IPS-20b (cell line): ENCODE results near the gene LAPTM5.
"Not testable (repeated sequence)": the region's sequence is repeated elsewhere in the genome, so short reads cannot be mapped to it uniquely, and the experiment has no call there.

Source experiments
- H3K27ac ChIP-seq: one replicate; pipeline ENCODE4 v1.5.1; 2013; ENCODE audit warnings: low read length
- H3K27me3 ChIP-seq: 2 replicates; pipeline ENCODE4 v1.6.1; 2013; ENCODE audit warnings: mild to moderate bottlenecking, low read length, inconsistent platforms; ENCODE audit not compliant: insufficient read depth
- H3K36me3 ChIP-seq: 2 replicates; pipeline ENCODE4 v1.6.1; 2013; ENCODE audit warnings: low read depth, mild to moderate bottlenecking, inconsistent platforms, low read length, moderate library complexity; ENCODE audit not compliant: insufficient read depth
- H3K4me1 ChIP-seq: 2 replicates; pipeline ENCODE4 v1.6.1; 2013; ENCODE audit warnings: mild to moderate bottlenecking, control low read depth, inconsistent platforms, low read length, moderate library complexity; ENCODE audit not compliant: insufficient read depth
- H3K4me3 ChIP-seq: 2 replicates; pipeline ENCODE4 v1.5.1; 2013; ENCODE audit warnings: mild to moderate bottlenecking, low read length, inconsistent platforms
- H3K9ac ChIP-seq: 2 replicates; pipeline ENCODE4 v1.6.1; 2013; ENCODE audit warnings: low read depth, mild to moderate bottlenecking, inconsistent platforms, low read length, moderate library complexity
- H3K9me3 ChIP-seq: 2 replicates; pipeline ENCODE4 v1.6.1; 2013; ENCODE audit warnings: mild to moderate bottlenecking, low read depth, low read length, inconsistent platforms; ENCODE audit not compliant: insufficient read depth

LAPTM5 gene

DNA sequence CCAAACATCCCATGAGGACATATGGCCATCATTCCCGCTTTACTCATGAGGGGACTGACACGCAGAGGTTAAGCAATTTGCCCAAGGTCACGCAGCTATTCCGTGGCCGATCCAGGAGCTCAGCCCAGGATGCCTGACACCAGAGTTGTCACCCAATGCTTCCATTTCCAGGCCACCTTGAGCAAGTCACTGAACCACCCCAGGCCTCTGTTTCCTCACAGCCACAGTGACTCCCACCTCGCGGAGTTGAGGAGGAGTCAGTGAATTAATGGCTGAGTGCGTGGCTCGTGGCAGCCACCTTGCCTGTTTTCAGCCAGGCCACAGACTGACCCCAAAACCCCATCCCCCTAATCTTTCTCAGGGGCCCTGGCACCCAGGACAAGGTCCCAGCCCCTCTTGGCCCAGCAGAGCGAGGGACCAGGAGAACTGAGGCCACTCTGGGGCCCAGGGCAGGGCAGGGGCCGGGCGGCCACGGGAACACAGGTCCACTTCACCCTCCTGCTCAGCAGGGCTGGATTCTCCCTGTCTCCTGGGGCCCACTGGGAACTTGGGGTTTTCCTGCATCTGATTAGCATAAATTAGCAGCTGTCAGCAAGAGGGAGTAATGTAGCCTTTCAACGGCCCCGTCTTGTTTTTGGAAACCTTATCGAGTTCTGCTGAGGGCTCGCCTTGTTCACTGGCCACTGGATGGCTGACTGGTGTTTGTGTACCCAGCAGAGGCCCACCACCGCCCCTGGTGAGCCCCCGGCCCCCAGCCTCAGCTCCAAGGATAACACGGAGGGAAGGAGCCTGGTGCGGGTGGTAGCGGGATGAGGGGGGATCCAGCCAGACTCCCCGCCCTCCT is 19.7 kb upstream of the LAPTM5 start:
- H3K27me3 ChIP-seq, result no peaks in the 10 kb centered on the region; the same call in 1 of the 2 replicates
- no peak overlapping the region for H3K9ac ChIP-seq
- no peak overlapping the region for H3K27ac ChIP-seq
- H3K4me3 ChIP-seq, result no peak overlapping the region
- no peaks in the 10 kb centered on the region for H3K9me3 ChIP-seq
- H3K36me3 ChIP-seq, result no peaks in the 10 kb centered on the region
- no peaks in the 10 kb centered on the region for H3K4me1 ChIP-seq

DNA sequence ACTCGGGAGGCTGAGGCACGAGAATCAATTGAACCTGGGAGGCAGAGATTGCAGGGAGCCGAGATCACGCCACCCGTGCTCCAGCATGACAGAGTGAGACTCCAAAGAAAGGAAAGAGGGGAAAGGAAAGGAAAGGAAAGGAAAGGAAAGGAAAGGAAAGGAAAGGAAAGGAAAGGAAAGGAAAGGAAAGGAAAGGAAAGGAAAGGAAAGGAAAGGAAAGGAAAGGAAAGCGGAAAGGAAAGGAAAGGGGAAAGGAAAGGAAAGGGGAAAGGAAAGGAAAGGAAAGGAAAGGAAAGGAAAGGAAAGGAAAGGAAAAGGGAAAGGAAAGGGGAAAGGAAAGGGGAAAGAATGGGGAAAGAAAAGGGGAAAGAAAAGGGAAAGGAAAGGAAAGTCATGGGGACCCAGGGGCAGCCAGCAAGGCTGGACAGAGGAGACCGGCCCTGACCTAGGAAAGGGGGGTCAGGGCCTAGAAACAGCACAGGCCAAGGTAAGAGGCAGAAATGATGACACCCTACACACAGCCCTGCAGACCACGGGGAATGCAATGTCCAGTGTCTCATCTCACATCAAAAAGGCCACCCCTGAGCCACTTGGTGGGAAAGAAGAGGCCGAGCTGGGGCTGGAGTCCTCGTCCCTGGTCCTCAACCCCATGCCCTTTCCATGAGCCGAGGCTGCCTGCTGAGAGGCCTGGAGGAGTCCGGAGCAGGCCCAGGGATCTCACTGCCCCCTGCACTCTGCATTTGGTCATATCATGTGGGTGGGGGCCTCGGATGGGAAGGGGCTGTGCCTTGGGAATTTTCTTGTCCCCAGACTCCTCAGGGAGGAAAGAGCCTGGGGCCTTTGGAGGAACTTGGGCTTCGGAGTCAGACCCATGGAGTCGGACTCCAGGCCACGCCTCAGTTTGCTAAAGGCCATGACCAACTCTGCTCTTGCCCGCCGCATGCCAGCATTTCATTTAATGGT is 18.8 kb upstream of the LAPTM5 start:
- H3K4me1 ChIP-seq, result no peaks in the 10 kb centered on the region
- no peak overlapping the region for H3K27ac ChIP-seq
- no peaks in the 10 kb centered on the region for H3K9me3 ChIP-seq
- no peak overlapping the region for H3K4me3 ChIP-seq
- no peaks in the 10 kb centered on the region; the same call in 1 of the 2 replicates for H3K27me3 ChIP-seq
- H3K9ac ChIP-seq, result no peak overlapping the region
- no peaks in the 10 kb centered on the region for H3K36me3 ChIP-seq

DNA sequence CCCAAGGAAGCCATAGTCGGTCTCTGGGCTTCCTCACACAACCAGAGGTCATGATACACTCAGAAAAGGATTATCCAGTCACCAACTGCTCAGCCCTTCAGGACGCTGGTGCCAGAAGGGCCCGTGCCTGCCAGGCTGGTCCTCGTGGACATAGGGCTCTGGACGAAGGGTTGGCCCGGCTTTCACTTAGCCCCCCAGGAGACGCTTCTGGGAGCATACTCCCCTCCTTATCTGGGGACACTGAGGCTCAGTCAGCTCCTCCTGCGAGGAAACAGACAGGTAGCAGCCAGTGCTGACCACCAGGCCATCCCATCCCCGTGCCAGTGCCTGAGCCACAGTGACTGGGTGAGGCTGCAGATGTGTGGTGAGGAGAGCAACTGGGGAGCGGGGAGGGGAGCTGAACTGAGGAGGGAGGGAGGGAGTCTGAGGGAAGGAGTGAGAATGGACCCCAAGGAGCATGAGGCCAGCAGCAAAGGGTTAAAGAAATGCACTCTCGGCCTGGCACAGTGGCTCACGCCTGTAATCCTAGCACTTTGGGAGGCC is 17.9 kb upstream of the LAPTM5 start:
- Histone ChIP-seq H3K27ac (no peak overlapping the region), H3K9ac (no peak overlapping the region), H3K36me3 (no peaks in the 10 kb centered on the region), H3K4me1 (no peaks in the 10 kb centered on the region), H3K9me3 (no peaks in the 10 kb centered on the region), H3K27me3 (no peaks in the 10 kb centered on the region; the same call in 1 of the 2 replicates), H3K4me3 (no peak overlapping the region)

- Histone ChIP-seq H3K4me3 (no peak overlapping the region), H3K4me1 (no peaks in the 10 kb centered on the region), H3K9me3 (no peaks in the 10 kb centered on the region), H3K9ac (no peak overlapping the region), H3K27me3 (no peaks in the 10 kb centered on the region; the same call in 1 of the 2 replicates), H3K27ac (no peak overlapping the region), H3K36me3 (no peaks in the 10 kb centered on the region)
These were observed 17.2 kb upstream of the LAPTM5 start for GRCh38 chr1:30774550-30775432.

DNA sequence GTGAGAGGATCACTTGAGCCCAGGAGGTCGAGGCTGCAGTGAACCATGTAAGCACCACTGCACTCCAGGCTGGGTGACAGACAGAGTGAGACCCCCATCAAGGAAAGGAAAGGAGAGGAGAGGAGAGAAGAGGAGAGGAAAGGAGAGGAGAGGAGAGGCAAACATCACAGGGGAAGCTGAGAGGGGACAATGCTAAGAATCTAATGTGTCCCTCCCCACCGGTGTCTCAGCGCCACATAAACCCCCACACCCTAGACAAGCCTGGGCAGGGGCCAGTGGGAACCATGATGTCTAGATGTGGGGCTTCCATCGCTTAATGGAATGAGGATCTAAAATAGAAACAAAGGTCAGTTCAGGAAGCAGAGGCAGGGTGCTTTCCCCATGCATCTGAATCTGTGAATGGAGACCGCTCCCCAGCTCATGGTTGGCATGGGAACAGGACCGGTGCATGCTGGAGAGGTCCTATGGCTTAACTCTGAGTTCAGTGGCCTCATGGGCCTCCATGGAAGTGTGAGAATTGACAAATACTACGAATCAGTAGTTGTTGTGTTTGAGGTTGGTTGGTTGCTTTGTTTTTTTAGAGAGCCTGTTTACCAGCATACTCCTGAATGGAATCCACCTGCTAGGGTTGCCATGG is 16.3 kb upstream of the LAPTM5 start:
- no peaks in the 10 kb centered on the region for H3K36me3 ChIP-seq
- H3K9ac ChIP-seq, result no peak overlapping the region
- no peaks in the 10 kb centered on the region for H3K4me1 ChIP-seq
- no peak overlapping the region for H3K4me3 ChIP-seq
- no peaks in the 10 kb centered on the region for H3K9me3 ChIP-seq
- H3K27me3 ChIP-seq, result no peaks in the 10 kb centered on the region
- no peak overlapping the region for H3K27ac ChIP-seq

- Histone ChIP-seq H3K36me3 (no peaks in the 10 kb centered on the region), H3K27me3 (no peaks in the 10 kb centered on the region), H3K9me3 (no peaks in the 10 kb centered on the region), H3K27ac (no peak overlapping the region), H3K4me1 (no peaks in the 10 kb centered on the region), H3K9ac (no peak overlapping the region), H3K4me3 (no peak overlapping the region)
These were observed 13.4 kb upstream of the LAPTM5 start for GRCh38 chr1:30771005-30771404.

DNA sequence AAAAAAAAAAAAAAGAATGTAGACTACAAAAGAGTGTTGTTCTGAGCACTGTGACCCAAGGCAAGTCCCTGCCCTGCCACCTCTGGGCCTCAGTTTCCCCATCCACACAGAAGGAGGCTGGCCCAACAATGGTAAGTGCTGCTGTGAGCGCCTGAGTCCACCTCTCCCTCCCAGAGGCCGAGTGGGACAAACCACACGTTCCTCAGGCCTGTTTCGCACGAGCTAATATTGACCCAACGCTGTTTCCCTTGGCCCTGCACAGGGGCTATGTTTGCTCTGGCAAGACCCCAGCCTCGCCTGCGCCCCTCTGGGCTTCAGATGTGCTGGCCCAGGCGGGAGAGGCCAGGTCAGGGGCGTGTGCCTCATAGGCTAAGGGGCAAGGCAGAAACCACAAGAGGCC is 12.6 kb upstream of the LAPTM5 start:
- no peak overlapping the region for H3K9ac ChIP-seq
- H3K27ac ChIP-seq, result no peak overlapping the region

DNA sequence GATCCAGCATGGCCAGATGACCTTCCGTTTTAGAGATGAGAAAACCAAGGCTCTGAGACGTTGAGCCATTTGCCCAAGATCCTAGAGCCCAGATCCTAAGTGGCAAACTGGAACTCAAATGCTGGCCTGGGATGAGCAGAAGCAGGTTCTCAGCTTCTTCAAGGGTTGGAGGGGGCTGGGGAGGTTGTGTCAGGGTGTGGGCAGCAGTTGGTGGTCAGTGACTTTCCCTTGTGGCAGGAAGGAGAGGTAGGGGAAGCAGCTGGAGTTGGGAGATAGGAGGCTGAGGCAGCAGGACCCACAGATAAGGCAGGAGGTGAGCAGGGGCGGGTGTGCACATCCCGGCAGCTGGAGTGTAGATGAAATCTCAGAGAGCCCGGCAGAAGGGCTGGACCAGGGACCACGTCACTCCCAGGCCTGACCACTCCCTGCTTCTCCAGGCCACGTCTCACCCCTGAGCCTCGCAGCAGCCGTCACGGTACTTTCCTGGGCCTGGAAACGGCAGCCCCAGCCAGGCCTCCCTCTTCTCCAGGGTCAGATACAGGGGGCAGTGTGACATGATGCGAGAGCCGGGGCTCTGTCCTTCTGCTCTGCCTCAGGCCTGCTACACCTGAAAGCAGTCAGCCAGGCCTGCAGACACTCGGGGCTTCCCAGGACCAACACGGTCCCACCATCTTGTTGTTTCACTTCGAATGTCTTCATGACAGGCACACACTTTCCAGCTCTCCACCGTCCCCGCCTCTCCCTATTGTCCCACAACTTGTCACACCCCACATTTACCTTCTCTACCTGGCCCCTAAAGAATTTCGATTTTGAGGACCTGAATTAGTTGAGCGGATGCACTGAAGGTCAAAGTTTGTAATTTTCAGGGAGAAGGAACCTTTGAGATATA is 11.5 kb upstream of the LAPTM5 start:
- Histone ChIP-seq H3K4me3 (no peak overlapping the region), H3K36me3 (no peaks in the 10 kb centered on the region), H3K27ac (no peak overlapping the region), H3K27me3 (no peaks in the 10 kb centered on the region), H3K9me3 (no peaks in the 10 kb centered on the region), H3K9ac (no peak overlapping the region), H3K4me1 (no peaks in the 10 kb centered on the region)

More for the DNA sequence above, 12.6 kb upstream of the LAPTM5 start:
- Histone ChIP-seq H3K4me1 (no peaks in the 10 kb centered on the region), H3K27me3 (no peaks in the 10 kb centered on the region), H3K9me3 (no peaks in the 10 kb centered on the region), H3K4me3 (no peak overlapping the region), H3K36me3 (no peaks in the 10 kb centered on the region)

GRCh38 chr1:30768159-30768829 is 10.7 kb upstream of the LAPTM5 start:
- Histone ChIP-seq H3K36me3 (no peaks in the 10 kb centered on the region), H3K27ac (no peak overlapping the region), H3K9me3 (no peaks in the 10 kb centered on the region), H3K27me3 (no peaks in the 10 kb centered on the region), H3K4me1 (no peaks in the 10 kb centered on the region), H3K9ac (no peak overlapping the region), H3K4me3 (no peak overlapping the region)

DNA sequence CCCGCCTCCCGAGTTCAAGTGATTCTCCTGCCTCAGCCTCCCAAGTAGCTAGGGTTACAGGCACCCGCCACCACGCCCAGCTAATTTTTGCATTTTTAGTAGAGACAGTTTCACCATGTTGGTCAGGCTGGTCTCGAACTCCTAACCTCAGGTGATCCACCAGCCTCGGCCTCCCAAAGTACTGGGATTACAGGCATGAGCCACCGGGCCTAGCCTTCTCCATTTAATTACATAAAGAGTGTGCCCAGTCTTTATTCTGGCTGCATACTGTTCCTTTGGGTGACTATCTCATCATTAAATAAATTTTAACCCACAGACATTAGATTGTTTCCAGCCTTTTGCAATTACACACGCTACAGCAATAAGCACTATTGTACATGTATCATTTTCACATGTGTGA is 9.4 kb upstream of the LAPTM5 start:
- H3K4me1 ChIP-seq, H3K4me3 ChIP-seq, H3K27me3 ChIP-seq, H3K36me3 ChIP-seq, H3K27ac ChIP-seq, H3K9ac ChIP-seq, H3K9me3 ChIP-seq: not testable (repeated sequence)
